Kidney (tissue), 14 donors: Measurements from ENCODE around the gene FGGY. TPM values are rescaled to one million over a fixed set of nuclear protein-coding genes. Genes with fewer than 3 reads are reported as not detected.
"Not testable (repeated sequence)": the region's sequence is repeated elsewhere in the genome, so short reads cannot be mapped to it uniquely, and the experiment has no call there.

Source experiments
- DNase-seq, 5 donors: peaks; one replicate each; pipeline ENCODE4 v3.0.0-alpha.2; 2013 to 2020
- FAIRE-seq: peaks from 2 replicates; lab custom pipeline; 2012; peaks lifted over from hg19 to GRCh38; lab: Jason Lieb, UNC
- H3K27ac ChIP-seq, 2 donors: one replicate each; pipeline ENCODE4 v1.7.0; 2013; ENCODE audit warnings: low read depth in 2 of 2, low read length in 2 of 2, inconsistent platforms in 1 of 2
- H3K27me3 ChIP-seq: one replicate; pipeline ENCODE4 v1.7.1; 2013; ENCODE audit warnings: low read length, inconsistent platforms; ENCODE audit not compliant: control insufficient read depth, insufficient read depth
- H3K36me3 ChIP-seq, 3 donors: one replicate each; pipeline versions ENCODE4 v1.7.0 to v1.7.1; 2013; ENCODE audit warnings: low read length in 3 of 3, control low read depth in 1 of 3, inconsistent platforms in 1 of 3; ENCODE audit not compliant: insufficient read depth in 3 of 3, control insufficient read depth in 2 of 3
- H3K4me1 ChIP-seq, 3 donors: one replicate each; pipeline versions ENCODE4 v1.7.0 to v1.7.1; 2013; ENCODE audit warnings: low read length in 3 of 3, inconsistent platforms in 1 of 3, low read depth in 1 of 3; ENCODE audit not compliant: control insufficient read depth in 2 of 3, insufficient read depth in 2 of 3
- H3K4me3 ChIP-seq, 3 donors: one replicate each; pipeline versions ENCODE4 v1.7.0 to v1.8.1; 2013; ENCODE audit warnings: low read length in 3 of 3, control low read depth in 1 of 3, inconsistent platforms in 1 of 3
- H3K9ac ChIP-seq, 3 donors: one replicate each; pipeline versions ENCODE4 v1.7.0 to v1.7.1; 2013; ENCODE audit warnings: low read length in 3 of 3, control low read depth in 1 of 3, inconsistent platforms in 1 of 3
- H3K9me3 ChIP-seq, 3 donors: one replicate each; pipeline versions ENCODE4 v1.7.0 to v1.7.1; 2013; ENCODE audit warnings: low read length in 3 of 3, control low read depth in 1 of 3, inconsistent platforms in 1 of 3; ENCODE audit not compliant: control insufficient read depth in 2 of 3, insufficient read depth in 1 of 3
- intact Hi-C: fragments of 100-400 bp; cut with DNase I; formaldehyde crosslinking; loops from one replicate; pipeline ENCODE4 v1.11.1; 2022
- polyA plus RNA-seq: library from polyadenylated mRNA; stranded (reverse); fragments of 350-450 nt; fragmentation: Illumina TruSeq; extraction: RNeasy Lipid Tissue Mini Kit (QIAGEN cat#74804); gene quantifications from one replicate; pipeline ENCODE4 v1.2.3, GENCODE V29; 2014; ENCODE audit warnings: low read depth, low replicate concordance; ENCODE audit not compliant: insufficient read depth
- total RNA-seq: library from RNA; stranded (reverse); fragmentation: NEBNext Ultra II Directional; extraction: Animal tissue kit (Norgen Biotek cat#: 25700); gene quantifications from one replicate; pipeline ENCODE4 v1.2.1, GENCODE V29; 2021
- TF ChIP-seq, protein P1 (sequence below): IDR thresholded peaks from 3 replicates; pipeline ENCODE4 v1.5.1; 2012; ENCODE audit warnings: mild to moderate bottlenecking, moderate library complexity, borderline replicate concordance; ENCODE audit not compliant: insufficient read depth; ENCODE audit errors: extremely low read depth
- donor health status: control.
- donor health status: control.
- donor health status: control.
- donor health status: control.
- donor health status: control.
- donor health status: DM: yes; HTN: yes; CAD: no.
- donor health status: Normal renal cell carcinoma (clear cell type).

FGGY gene
- total and polyA plus RNA-seq, 2 donors from 2014 or later: 11.2 to 31.0 TPM

DNA sequence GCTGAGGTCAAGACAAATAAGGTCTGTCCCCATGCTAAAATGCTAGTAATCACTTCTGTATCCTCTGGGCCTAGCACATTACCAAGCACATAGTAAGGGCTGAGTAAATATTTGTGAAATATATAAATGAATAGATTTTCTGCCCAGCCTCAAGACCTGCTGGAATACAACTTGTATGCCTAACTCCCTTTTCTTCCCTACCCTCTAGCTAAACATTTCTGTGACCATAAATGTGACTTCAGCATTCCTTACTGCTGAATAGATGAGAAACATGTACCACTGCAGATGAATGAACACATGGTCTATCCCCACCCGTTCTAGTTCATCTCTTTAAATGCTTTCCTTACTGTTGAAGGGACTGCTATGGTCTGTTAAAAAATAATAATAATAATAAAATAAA is 308.9 kb downstream of the FGGY start:
- Histone ChIP-seq H3K36me3 (peaks cover 4 to 11% (median 6%) of the 10 kb centered on the region in 3 donors), H3K9ac (no peak overlapping the region), H3K4me1 (peaks cover 0 to 7% (median 4%) of the 10 kb centered on the region in 3 donors), H3K27ac (no peak overlapping the region), H3K9me3 (no peaks in the 10 kb centered on the region), H3K27me3 (no peaks in the 10 kb centered on the region), H3K4me3 (no peak overlapping the region)
- intact Hi-C loops: no loop called here
- DNase-seq (no peak), FAIRE-seq (no peak)
- TF ChIP-seq, protein P1, sequence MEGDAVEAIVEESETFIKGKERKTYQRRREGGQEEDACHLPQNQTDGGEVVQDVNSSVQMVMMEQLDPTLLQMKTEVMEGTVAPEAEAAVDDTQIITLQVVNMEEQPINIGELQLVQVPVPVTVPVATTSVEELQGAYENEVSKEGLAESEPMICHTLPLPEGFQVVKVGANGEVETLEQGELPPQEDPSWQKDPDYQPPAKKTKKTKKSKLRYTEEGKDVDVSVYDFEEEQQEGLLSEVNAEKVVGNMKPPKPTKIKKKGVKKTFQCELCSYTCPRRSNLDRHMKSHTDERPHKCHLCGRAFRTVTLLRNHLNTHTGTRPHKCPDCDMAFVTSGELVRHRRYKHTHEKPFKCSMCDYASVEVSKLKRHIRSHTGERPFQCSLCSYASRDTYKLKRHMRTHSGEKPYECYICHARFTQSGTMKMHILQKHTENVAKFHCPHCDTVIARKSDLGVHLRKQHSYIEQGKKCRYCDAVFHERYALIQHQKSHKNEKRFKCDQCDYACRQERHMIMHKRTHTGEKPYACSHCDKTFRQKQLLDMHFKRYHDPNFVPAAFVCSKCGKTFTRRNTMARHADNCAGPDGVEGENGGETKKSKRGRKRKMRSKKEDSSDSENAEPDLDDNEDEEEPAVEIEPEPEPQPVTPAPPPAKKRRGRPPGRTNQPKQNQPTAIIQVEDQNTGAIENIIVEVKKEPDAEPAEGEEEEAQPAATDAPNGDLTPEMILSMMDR: no peak

DNA sequence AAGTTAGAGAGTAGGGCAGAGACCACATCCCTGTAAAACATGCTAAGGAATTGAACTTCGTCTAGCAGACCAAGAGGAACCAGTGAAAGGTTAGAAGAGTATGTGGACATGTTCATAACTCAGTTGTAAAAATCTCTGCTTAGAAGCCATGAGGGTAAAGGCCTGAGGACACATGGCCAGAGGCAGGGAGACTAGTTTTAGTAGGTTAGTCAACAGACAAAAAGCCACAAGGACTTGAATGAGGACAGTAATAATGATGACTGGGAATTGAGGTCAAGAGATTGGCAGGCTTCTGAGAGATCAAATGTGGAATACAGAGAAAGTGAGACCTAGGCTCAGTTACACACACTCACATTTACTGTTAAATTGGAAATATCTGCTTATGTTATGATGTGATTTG is 312.4 kb downstream of the FGGY start:
- no peak for FAIRE-seq
- Histone ChIP-seq H3K4me3 (no peak overlapping the region), H3K9ac (no peak overlapping the region), H3K27me3 (no peaks in the 10 kb centered on the region), H3K9me3 (no peaks in the 10 kb centered on the region), H3K27ac (no peak overlapping the region), H3K36me3 (peaks cover 4 to 11% (median 6%) of the 10 kb centered on the region in 3 donors), H3K4me1 (peaks cover 0 to 7% (median 4%) of the 10 kb centered on the region in 3 donors)
- TF ChIP-seq, protein P1: no peak
- DNase-seq: no peak
- intact Hi-C loops: no loop called here

DNA sequence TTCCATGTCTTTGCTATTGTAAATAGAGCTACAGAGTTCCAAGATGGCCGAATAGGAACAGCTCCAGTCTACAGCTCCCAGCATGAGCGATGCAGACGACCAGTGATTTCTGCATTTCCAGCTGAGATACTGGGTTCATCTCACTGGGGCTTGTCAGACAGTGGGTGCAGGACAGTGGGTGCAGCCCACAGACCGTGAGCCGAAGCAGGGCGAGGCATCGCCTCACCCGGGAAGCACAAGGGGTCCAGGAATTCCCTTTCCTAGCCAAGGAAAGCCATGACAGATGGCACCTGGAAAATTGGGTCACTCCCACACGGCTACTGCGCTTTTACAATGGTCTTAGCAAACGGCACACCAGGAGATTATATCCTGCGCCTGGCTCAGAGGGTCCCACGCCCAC is 313.6 kb downstream of the FGGY start:
- H3K4me3 ChIP-seq, H3K27me3 ChIP-seq, FAIRE-seq, H3K4me1 ChIP-seq, H3K9me3 ChIP-seq, intact Hi-C loops, H3K9ac ChIP-seq, H3K27ac ChIP-seq, DNase-seq: not testable (repeated sequence)
- H3K36me3 ChIP-seq: peaks cover 4 to 11% (median 6%) of the 10 kb centered on the region in 3 donors

DNA sequence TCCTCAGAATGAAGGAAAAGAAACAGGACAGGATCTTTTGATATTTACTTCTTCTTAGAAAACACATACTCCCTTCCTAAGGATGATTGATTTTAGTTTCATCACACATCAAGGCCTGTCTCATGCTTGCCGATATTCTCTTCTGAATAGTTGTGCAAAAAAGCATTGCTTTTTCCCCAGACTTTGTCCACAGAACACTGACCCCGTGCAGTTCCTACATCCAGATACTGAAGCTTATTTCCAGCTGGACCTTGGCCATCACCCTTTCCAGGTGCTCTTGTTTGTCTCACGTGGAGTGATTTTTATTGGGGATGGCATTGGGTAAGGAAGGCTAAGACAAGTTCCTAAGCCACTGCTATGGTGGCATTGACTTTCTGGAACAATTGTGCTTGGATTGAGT is 320.5 kb downstream of the FGGY start:
- no peak overlapping the region for H3K27ac ChIP-seq
- TF ChIP-seq, protein P1: no peak
- intact Hi-C loops: no loop called here
- no peak overlapping the region for H3K4me3 ChIP-seq
- no peaks in the 10 kb centered on the region for H3K36me3 ChIP-seq
- FAIRE-seq: no peak
- H3K27me3 ChIP-seq: no peaks in the 10 kb centered on the region
- no peak overlapping the region for H3K9ac ChIP-seq
- no peaks in the 10 kb centered on the region for H3K4me1 ChIP-seq
- no peak for DNase-seq
- no peaks in the 10 kb centered on the region for H3K9me3 ChIP-seq
